HepG2 (cell line): ENCODE results near the gene IGFBP5. TPM values are rescaled to one million over a fixed set of nuclear protein-coding genes. Genes with fewer than 3 reads are reported as not detected.

Source experiments
- ATAC-seq: fragments of 200-7000 bp; cut with Tn5 transposase; 3 replicates; pipeline ENCODE4 v1.9.1; 2020; ENCODE audit warnings: mild to moderate bottlenecking, moderate library complexity
- BruUV-seq: library from RNA; stranded (reverse); fragments of 400-500 nt; replicated peaks from 2 replicates; lab custom pipeline; 2021; lab: Mats Ljungman, UMichigan
- CTCF ChIA-PET: fragments of 300-600 bp; formaldehyde crosslinking; extraction: SDS; loops from one replicate; lab custom pipeline; 2021; ENCODE audit warnings: low total read pairs, inconsistent platforms, low intra/inter-chr PET ratio; lab: Yijun Ruan, JAX
- POLR2A ChIA-PET: fragments of 350-600 bp; sonication (Branson Sonifier 250); formaldehyde crosslinking; loops from one replicate; lab custom pipeline; 2020; ENCODE audit warnings: antibody characterized with exemption, inconsistent platforms; lab: Yijun Ruan, JAX
- DNase-seq: peaks from one replicate; pipeline ENCODE4 v3.0.0-alpha.2; 2015; ENCODE audit warnings: low spot score
- FAIRE-seq: peaks from 3 replicates; lab custom pipeline; 2011; peaks lifted over from hg19 to GRCh38; lab: Jason Lieb, UNC
- H2AFZ ChIP-seq: one replicate; pipeline ENCODE4 v1.6.1; 2011; ENCODE audit warnings: low read length, inconsistent platforms
- H3K27ac ChIP-seq: fragments of 300-600 bp; 3 replicates; pipeline ENCODE4 v1.8.0; 2011; ENCODE audit warnings: mixed run types, mild to moderate bottlenecking, mixed read lengths, low read length, inconsistent platforms; ENCODE audit not compliant: insufficient read depth; ENCODE audit errors: extremely low read length
- H3K27me3 ChIP-seq, 2 experiments: fragments of 200-600 bp in 1 of 2; 2 replicates in 1 of 2; 3 replicates in 1 of 2; pipeline versions ENCODE4 v1.6.0 to v1.8.0; 2011; ENCODE audit warnings: low read length in 2 of 2, mild to moderate bottlenecking in 2 of 2, moderate library complexity in 2 of 2, inconsistent platforms in 1 of 2; ENCODE audit not compliant: insufficient read depth in 2 of 2, control insufficient read depth in 1 of 2
- H3K36me3 ChIP-seq, 2 experiments: fragments of 200-600 bp in 1 of 2; replicated peaks in 1 of 2; 2 replicates in 1 of 2; 3 replicates in 1 of 2; pipeline versions ENCODE4 v1.5.1 to v1.8.0; 2011; ENCODE audit warnings: low read length in 2 of 2, inconsistent platforms in 1 of 2; ENCODE audit not compliant: insufficient read depth in 2 of 2, control insufficient read depth in 1 of 2
- H3K4me1 ChIP-seq: 2 replicates; pipeline ENCODE4 v1.5.1; 2012; ENCODE audit warnings: low read length, inconsistent platforms; ENCODE audit not compliant: insufficient read depth
- H3K4me2 ChIP-seq: 2 replicates; pipeline ENCODE4 v1.6.0; 2011; ENCODE audit warnings: low read depth, low read length, inconsistent platforms
- H3K4me3 ChIP-seq, 3 experiments: fragments of 200-600 bp in 1 of 3; sonication (generic), shearing (Covaris generic) in 1 of 3; replicated peaks in 1 of 3; 2 replicates each; pipeline ENCODE4 v1.5.1; 2011 to 2016; ENCODE audit warnings: low read length in 3 of 3, inconsistent platforms in 2 of 3, low read depth in 2 of 3, mild to moderate bottlenecking in 2 of 3, control low read depth in 1 of 3, mixed read lengths in 1 of 3; ENCODE audit not compliant: insufficient read depth in 1 of 3
- H3K79me2 ChIP-seq: one replicate; pipeline ENCODE4 v1.6.1; 2011; ENCODE audit warnings: low read length, inconsistent platforms; ENCODE audit not compliant: insufficient read depth
- H3K9ac ChIP-seq: 2 replicates; pipeline ENCODE4 v1.6.0; 2011; ENCODE audit warnings: mild to moderate bottlenecking, low read depth, low read length, inconsistent platforms; ENCODE audit not compliant: insufficient read depth
- H3K9me3 ChIP-seq: 2 replicates; pipeline ENCODE4 v1.5.1; 2012; ENCODE audit warnings: mild to moderate bottlenecking, low read length
- H4K20me1 ChIP-seq: 2 replicates; pipeline ENCODE4 v1.6.0; 2011; ENCODE audit warnings: inconsistent platforms, mild to moderate bottlenecking, low read length, moderate library complexity; ENCODE audit not compliant: insufficient read depth
- CBX2 ChIP-seq, 2 experiments: fragments of 200-600 bp in 1 of 2; sonication (generic); formaldehyde crosslinking in 1 of 2; IDR thresholded peaks; 2 replicates each; pipeline versions ENCODE4 v1.7.0 to v1.8.1; 2018 to 2022; ENCODE audit warnings: low read depth in 2 of 2, low read length in 1 of 2, mild to moderate bottlenecking in 1 of 2, missing genetic modification reagents in 1 of 2
- FOSL2 ChIP-seq: sonication (generic); formaldehyde crosslinking; IDR thresholded peaks from 2 replicates; pipeline ENCODE4 v1.4.0; 2020; ENCODE audit warnings: missing genetic modification reagents
- GABPB1 ChIP-seq: IDR thresholded peaks from 2 replicates; pipeline ENCODE4 v1.6.1; 2016; ENCODE audit warnings: mild to moderate bottlenecking, missing genetic modification reagents, moderate library complexity, missing compliant biosample characterization
- MIER2 ChIP-seq: IDR thresholded peaks from 2 replicates; pipeline ENCODE4 v1.6.1; 2016; ENCODE audit warnings: missing biosample characterization, missing genetic modification reagents
- PRMT3 ChIP-seq: sonication (generic); formaldehyde crosslinking; IDR thresholded peaks from 2 replicates; pipeline ENCODE4 v1.8.1; 2022; ENCODE audit warnings: low read depth, mild to moderate bottlenecking, moderate library complexity, missing genetic modification reagents, borderline replicate concordance
- RAD51 ChIP-seq: fragments of 450-650 bp; IDR thresholded peaks from 2 replicates; pipeline ENCODE4 v1.6.1; 2016; ENCODE audit warnings: borderline replicate concordance
- SUZ12 ChIP-seq: fragments of 150-350 bp; IDR thresholded peaks from 2 replicates; pipeline ENCODE4 v1.6.1; 2014; ENCODE audit warnings: low read depth, low read length
- ZFP36L1 ChIP-seq: sonication (generic); formaldehyde crosslinking; IDR thresholded peaks from 2 replicates; pipeline ENCODE4 v1.8.0; 2022; ENCODE audit warnings: mild to moderate bottlenecking, missing genetic modification reagents, moderate library complexity
- ZIK1 ChIP-seq: sonication (generic); formaldehyde crosslinking; IDR thresholded peaks from 2 replicates; pipeline ENCODE4 v1.5.0; 2020; ENCODE audit warnings: mild to moderate bottlenecking, low read depth, missing genetic modification reagents, borderline replicate concordance
- ZNF263 ChIP-seq: sonication (generic); formaldehyde crosslinking; IDR thresholded peaks from 2 replicates; pipeline ENCODE4 v1.4.0; 2020; ENCODE audit warnings: missing genetic modification reagents
- ZNF770 ChIP-seq: sonication (generic); formaldehyde crosslinking; IDR thresholded peaks from 2 replicates; pipeline ENCODE4 v1.5.0; 2020; ENCODE audit warnings: mild to moderate bottlenecking, missing genetic modification reagents
- ZSCAN31 ChIP-seq: sonication (generic); formaldehyde crosslinking; IDR thresholded peaks from 2 replicates; pipeline ENCODE4 v1.5.0; 2020; ENCODE audit warnings: low read depth, mild to moderate bottlenecking, missing genetic modification reagents
- WGBS: methylation state at CpG from one replicate; pipeline ENCODE4 v1.1.6; 2017; ENCODE audit warnings: low lambda C conversion rate; 5-methylcytosine and 5-hydroxymethylcytosine counted together
- in situ Hi-C: cut with HindIII; loops from 2 replicates; pipeline ENCODE4 v1.10.0; 2017; ENCODE audit warnings: low pct_unique_long_range_greater_than_20kb; ENCODE audit not compliant: extremely low pct_ligation_motif_present
- intact Hi-C: fragments of 100-400 bp; cut with micrococcal nuclease; formaldehyde crosslinking; loops from one replicate; pipeline ENCODE4 v1.10.0; 2022; ENCODE audit not compliant: unreplicated experiment
- polyA plus RNA-seq, 8 experiments: library from polyadenylated mRNA; depleted of rRNA in 3 of 8; stranded (reverse) in 7 of 8; unstranded in 1 of 8; fragments of >200 nt; fragmentation: Illumina TruSeq in 4 of 8; extraction: Trizol in 4 of 8; gene quantifications; 2 replicates each; pipeline versions ENCODE4 v1.2.1 to v1.2.3, GENCODE V29; 2011 to 2016; ENCODE audit warnings: low read depth in 4 of 8, missing spikeins in 1 of 8, mixed read lengths in 1 of 8; ENCODE audit not compliant: insufficient read depth in 1 of 8
- total RNA-seq, 5 experiments: library from RNA; depleted of rRNA; stranded (reverse); fragments of >200 nt; fragmentation: Illumina TruSeq; extraction: Trizol; gene quantifications; 2 replicates each; pipeline ENCODE4 v1.2.3, GENCODE V29; 2016; ENCODE audit warnings: low read depth in 1 of 5
- TF ChIP-seq, protein P1 (sequence below): IDR thresholded peaks from 2 replicates; pipeline ENCODE4 v1.6.1; 2016

The IGFBP5 gene
- total and polyA plus RNA-seq, 2 of the 13 experiments (the other 11 are each of a cell fraction or from before 2014, with no cell fraction given), result 0.15 TPM; not detected in 1

DNA sequence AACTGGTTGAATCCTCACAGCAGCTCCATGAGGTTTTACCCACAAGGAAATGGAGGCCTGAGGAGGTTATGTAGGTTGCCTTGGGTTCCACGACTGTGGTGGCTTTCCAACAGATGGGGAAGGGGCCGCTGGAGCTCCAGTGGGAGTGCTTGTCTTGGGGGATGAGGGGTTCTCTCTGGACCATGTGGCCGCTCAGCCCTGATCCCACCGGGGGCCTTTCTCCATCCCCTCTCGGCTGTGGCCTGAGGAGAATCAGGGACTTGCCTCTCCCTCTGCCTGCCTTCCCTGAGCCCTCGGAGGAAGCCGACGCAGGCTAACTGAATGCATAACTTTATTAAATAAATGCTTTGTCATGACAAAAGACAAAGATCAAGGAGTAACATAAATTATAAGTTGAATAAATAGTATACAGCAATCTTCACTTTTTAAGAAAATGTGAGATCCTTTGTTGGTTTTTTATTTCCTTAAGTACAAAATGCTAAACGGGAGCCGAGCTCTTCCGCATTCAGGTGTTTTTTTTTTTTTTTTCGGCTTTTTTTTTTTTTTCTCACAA is 23.5 kb downstream of the IGFBP5 start:
- FAIRE-seq (no peak), ATAC-seq (no peak), DNase-seq (no peak)
- H3K9me3 ChIP-seq, result no peaks in the 10 kb centered on the region
- no peaks in the 10 kb centered on the region for H4K20me1 ChIP-seq
- ChIA-PET POLR2A (no interaction called here), CTCF (no interaction called here)
- no TSS peak for BruUV-seq
- TF ChIP-seq ZNF770 (CRISPR knock-in tag) (no peak), ZIK1 (CRISPR knock-in tag) (no peak), FOSL2 (CRISPR knock-in tag) (no peak), RAD51 (no peak), SUZ12 (no peak), MIER2 (CRISPR knock-in tag) (no peak), CBX2 (IDR thresholded peaks at IDR 0.05; ENCODE audit: low read depth, low read length) (no peak), CBX2 (CRISPR knock-in tag; IDR thresholded peaks at IDR 0.05; ENCODE audit: low read depth) (no peak), ZNF263 (no peak), GABPB1 (CRISPR knock-in tag) (no peak), ZSCAN31 (CRISPR knock-in tag) (no peak), PRMT3 (CRISPR knock-in tag) (no peak), ZFP36L1 (CRISPR knock-in tag) (no peak)
- TF ChIP-seq, protein P1, sequence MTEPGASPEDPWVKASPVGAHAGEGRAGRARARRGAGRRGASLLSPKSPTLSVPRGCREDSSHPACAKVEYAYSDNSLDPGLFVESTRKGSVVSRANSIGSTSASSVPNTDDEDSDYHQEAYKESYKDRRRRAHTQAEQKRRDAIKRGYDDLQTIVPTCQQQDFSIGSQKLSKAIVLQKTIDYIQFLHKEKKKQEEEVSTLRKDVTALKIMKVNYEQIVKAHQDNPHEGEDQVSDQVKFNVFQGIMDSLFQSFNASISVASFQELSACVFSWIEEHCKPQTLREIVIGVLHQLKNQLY (CRISPR knock-in tag), result no peak
- H3K27me3 ChIP-seq, result peaks cover 12 to 76% of the 10 kb centered on the region in 2 experiments
- H3K4me1 ChIP-seq, result peaks cover 6% of the 10 kb centered on the region
- 34% methylated on average over 12 of the region's 12 CpGs for WGBS
- no peak overlapping the region for H3K9ac ChIP-seq
- no peaks in the 10 kb centered on the region for H3K36me3 ChIP-seq
- intact Hi-C loops (no loop called here), in situ Hi-C loops (no loop called here)
- H3K79me2 ChIP-seq, result no peaks in the 10 kb centered on the region
- no peak overlapping the region for H3K27ac ChIP-seq
- H3K4me2 ChIP-seq, result no peak overlapping the region
- H3K4me3 ChIP-seq, result no peak overlapping the region
- no peak overlapping the region for H2AFZ ChIP-seq
